Naive thymus-derived CD4-positive, alpha-beta T cell (primary cell): Measurements from ENCODE around the gene SLC13A5. TPM values are rescaled to one million over a fixed set of nuclear protein-coding genes. Genes with fewer than 3 reads are reported as not detected.
"Not testable (repeated sequence)": the region's sequence is repeated elsewhere in the genome, so short reads cannot be mapped to it uniquely, and the experiment has no call there.

Experiments
- ATAC-seq: fragments of 150-1000 bp; cut with Tn5 transposase; 2 replicates; pipeline ENCODE4 v1.10.0; 2021; ENCODE audit warnings: mild to moderate bottlenecking, moderate library complexity
- CTCF ChIA-PET: fragments of 350-600 bp; sonication (Branson Sonifier 250); formaldehyde crosslinking; loops from one replicate; lab custom pipeline; 2021; ENCODE audit warnings: antibody characterized with exemption; lab: Charles Lee
- POLR2A ChIA-PET: fragments of 350-600 bp; sonication (Branson Sonifier 250); formaldehyde crosslinking; loops from one replicate; lab custom pipeline; 2021; ENCODE audit warnings: antibody characterized with exemption, inconsistent platforms; lab: Charles Lee
- DNase-seq, 9 donors: peaks; one replicate each; pipeline versions ENCODE4 v3.0.0 to v3.0.0-alpha.2; 2020 to 2022; ENCODE audit warnings: mixed read lengths in 1 of 9
- H3K27ac ChIP-seq: one replicate; pipeline ENCODE4 v1.7.0; 2013; ENCODE audit warnings: mild to moderate bottlenecking, low read depth, low read length, moderate library complexity
- H3K27me3 ChIP-seq, 2 donors: one replicate each; pipeline ENCODE4 v1.7.0; 2013; ENCODE audit warnings: low read length in 2 of 2, mild to moderate bottlenecking in 2 of 2, moderate library complexity in 2 of 2; ENCODE audit not compliant: control insufficient read depth in 2 of 2, insufficient read depth in 2 of 2
- H3K36me3 ChIP-seq, 3 experiments: 1 replicate in 2 of 3; 2 replicates in 1 of 3; pipeline ENCODE4 v1.7.0; 2013; ENCODE audit warnings: low read length in 3 of 3, mild to moderate bottlenecking in 3 of 3, moderate library complexity in 1 of 3; ENCODE audit not compliant: insufficient read depth in 3 of 3, control insufficient read depth in 2 of 3
- H3K4me1 ChIP-seq, 2 donors: one replicate each; pipeline ENCODE4 v1.7.0; 2013; ENCODE audit warnings: low read length in 2 of 2, mild to moderate bottlenecking in 2 of 2, moderate library complexity in 1 of 2; ENCODE audit not compliant: control insufficient read depth in 2 of 2, insufficient read depth in 2 of 2
- H3K4me3 ChIP-seq: 2 replicates; pipeline ENCODE4 v1.7.0; 2013; ENCODE audit warnings: mild to moderate bottlenecking, low read length
- H3K9me3 ChIP-seq, 3 experiments: 1 replicate in 2 of 3; 2 replicates in 1 of 3; pipeline ENCODE4 v1.7.0; 2013; ENCODE audit warnings: low read length in 3 of 3; ENCODE audit not compliant: control insufficient read depth in 2 of 3
- H3K27ac Mint-ChIP-seq, 9 donors: one replicate each; pipeline ENCODE4 v1.8.0; 2020 to 2022; ENCODE audit warnings: mixed read lengths in 9 of 9, mild to moderate bottlenecking in 8 of 9, moderate library complexity in 5 of 9, inconsistent platforms in 2 of 9
- H3K27me3 Mint-ChIP-seq, 5 donors: one replicate each; pipeline ENCODE4 v1.8.0; 2021 to 2022; ENCODE audit warnings: mixed read lengths in 5 of 5, mild to moderate bottlenecking in 1 of 5
- H3K36me3 Mint-ChIP-seq, 5 donors: one replicate each; pipeline ENCODE4 v1.8.0; 2020 to 2022; ENCODE audit warnings: mixed read lengths in 5 of 5, mild to moderate bottlenecking in 3 of 5, inconsistent platforms in 1 of 5
- H3K4me1 Mint-ChIP-seq, 7 donors: one replicate each; pipeline ENCODE4 v1.8.0; 2020 to 2022; ENCODE audit warnings: mixed read lengths in 7 of 7, mild to moderate bottlenecking in 3 of 7, inconsistent platforms in 1 of 7
- H3K4me3 Mint-ChIP-seq, 10 donors: one replicate each; pipeline ENCODE4 v1.8.0; 2020 to 2022; ENCODE audit warnings: mild to moderate bottlenecking in 10 of 10, mixed read lengths in 10 of 10, moderate library complexity in 6 of 10, inconsistent platforms in 2 of 10
- H3K9me3 Mint-ChIP-seq, 11 donors: one replicate each; pipeline ENCODE4 v1.8.0; 2020 to 2022; ENCODE audit warnings: mixed read lengths in 11 of 11, mild to moderate bottlenecking in 4 of 11, inconsistent platforms in 1 of 11, moderate library complexity in 1 of 11
- intact Hi-C, 2 donors: fragments of 100-400 bp; cut with micrococcal nuclease; formaldehyde crosslinking; loops; one replicate each; pipeline ENCODE4 v1.15.1; 2023
- polyA plus RNA-seq, 2 donors: library from polyadenylated mRNA; unstranded; fragments of 300-500 nt; fragmentation: Illumina TruSeq; gene quantifications; one replicate each; pipeline ENCODE4 v1.2.3, GENCODE V29; 2021
- total RNA-seq, 6 experiments: library from RNA in 5 of 6; stranded (reverse) in 5 of 6; gene quantifications; 1 replicate in 5 of 6; 2 replicates in 1 of 6; pipeline ENCODE4 v1.2.3 and lab custom pipeline; 2021 to 2026

Gene SLC13A5
- total and polyA plus RNA-seq, 7 experiments from 2014 or later = not detected

GRCh38 chr17:6746665-6747064, 33.5 kb upstream of the SLC13A5 start:
- H3K4me1 Mint-ChIP-seq, H3K4me1 ChIP-seq, H3K4me3 Mint-ChIP-seq, H3K36me3 Mint-ChIP-seq, H3K4me3 ChIP-seq, DNase-seq, ATAC-seq, intact Hi-C loops, H3K9me3 Mint-ChIP-seq, CTCF ChIA-PET, H3K36me3 ChIP-seq, H3K9me3 ChIP-seq, H3K27me3 ChIP-seq, H3K27ac Mint-ChIP-seq, POLR2A ChIA-PET, H3K27ac ChIP-seq: not testable (repeated sequence)
- H3K27me3 Mint-ChIP-seq = peaks cover 3 to 64% (median 24%) of the 10 kb centered on the region in 5 donors

DNA sequence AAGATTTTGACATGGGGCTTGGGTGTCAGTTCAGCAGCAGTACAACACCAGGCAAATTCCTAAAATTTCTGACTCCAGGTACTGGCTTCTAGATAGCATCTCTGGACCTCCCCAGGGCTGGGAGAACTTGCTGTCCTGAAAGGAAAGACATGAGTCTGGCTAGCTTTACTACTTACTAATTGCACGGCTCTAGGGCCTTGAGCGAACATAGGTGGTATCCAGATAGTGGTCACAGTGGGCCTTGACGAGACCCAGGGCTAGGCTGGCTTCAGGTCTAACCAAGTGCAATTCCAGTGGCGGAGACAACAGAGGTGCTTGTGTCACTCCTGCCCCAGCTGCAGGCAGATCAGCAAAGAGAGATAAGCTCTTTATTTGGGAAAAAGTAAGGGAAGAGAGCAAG, 16.4 kb upstream of the SLC13A5 start:
- no peak overlapping the region for H3K4me3 ChIP-seq

DNA sequence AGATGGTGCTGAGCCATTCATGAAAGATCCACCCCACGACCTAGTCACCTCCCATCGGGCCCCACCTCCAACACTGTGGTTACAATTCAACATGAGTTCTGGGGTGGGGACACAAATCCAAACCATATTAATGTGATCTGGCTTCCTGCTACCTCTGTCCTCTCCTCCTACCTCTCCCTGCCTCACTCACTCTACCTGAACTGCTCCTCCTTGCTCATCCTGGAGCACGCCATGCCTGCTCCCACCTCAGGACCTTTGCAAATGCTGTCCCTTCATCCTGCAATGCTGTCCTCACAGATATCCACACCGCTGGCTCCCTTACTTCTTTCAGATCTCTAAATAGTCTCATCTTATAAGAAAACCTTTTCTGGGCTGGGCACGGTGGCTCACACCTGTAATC, 10.8 kb upstream of the SLC13A5 start:
- H3K4me1 ChIP-seq = no peaks in the 10 kb centered on the region
- H3K9me3 ChIP-seq = no peaks in the 10 kb centered on the region
- H3K4me3 Mint-ChIP-seq = no peak overlapping the region
- ATAC-seq (no peak), DNase-seq (no peak)
- peaks cover 0 to 1% (median 0%) of the 10 kb centered on the region in 7 donors for H3K4me1 Mint-ChIP-seq
- H3K27ac Mint-ChIP-seq = no peak overlapping the region
- intact Hi-C loops = no loop called here
- peaks cover 29 to 58% (median 41%) of the 10 kb centered on the region in 5 donors for H3K27me3 Mint-ChIP-seq
- peaks cover 0 to 2% (median 0%) of the 10 kb centered on the region in 11 donors for H3K9me3 Mint-ChIP-seq
- H3K27ac ChIP-seq = no peak overlapping the region
- no peak overlapping the region for H3K4me3 ChIP-seq
- H3K27me3 ChIP-seq = no peaks in the 10 kb centered on the region
- CTCF ChIA-PET = no interaction called here
- H3K36me3 ChIP-seq = no peaks in the 10 kb centered on the region
- H3K36me3 Mint-ChIP-seq = peaks cover 0 to 4% (median 0%) of the 10 kb centered on the region in 5 donors
- POLR2A ChIA-PET = no interaction called here

More for the DNA sequence above, 16.4 kb upstream of the SLC13A5 start:
- Histone ChIP-seq H3K36me3 (no peaks in the 10 kb centered on the region), H3K27me3 (no peaks in the 10 kb centered on the region), H3K9me3 (no peaks in the 10 kb centered on the region), H3K4me1 (no peaks in the 10 kb centered on the region), H3K27ac (no peak overlapping the region)
- no peak for ATAC-seq
- no peak overlapping the region for H3K4me3 Mint-ChIP-seq
- CTCF ChIA-PET = no interaction called here
- DNase-seq = no peak
- no peak overlapping the region for H3K27ac Mint-ChIP-seq
- intact Hi-C loops = no loop called here
- H3K9me3 Mint-ChIP-seq = no peaks in the 10 kb centered on the region
- no peaks in the 10 kb centered on the region for H3K36me3 Mint-ChIP-seq
- POLR2A ChIA-PET = no interaction called here
- H3K27me3 Mint-ChIP-seq = peaks cover 14 to 33% (median 16%) of the 10 kb centered on the region in 5 donors
- H3K4me1 Mint-ChIP-seq = peaks cover 0 to 1% (median 0%) of the 10 kb centered on the region in 7 donors

DNA sequence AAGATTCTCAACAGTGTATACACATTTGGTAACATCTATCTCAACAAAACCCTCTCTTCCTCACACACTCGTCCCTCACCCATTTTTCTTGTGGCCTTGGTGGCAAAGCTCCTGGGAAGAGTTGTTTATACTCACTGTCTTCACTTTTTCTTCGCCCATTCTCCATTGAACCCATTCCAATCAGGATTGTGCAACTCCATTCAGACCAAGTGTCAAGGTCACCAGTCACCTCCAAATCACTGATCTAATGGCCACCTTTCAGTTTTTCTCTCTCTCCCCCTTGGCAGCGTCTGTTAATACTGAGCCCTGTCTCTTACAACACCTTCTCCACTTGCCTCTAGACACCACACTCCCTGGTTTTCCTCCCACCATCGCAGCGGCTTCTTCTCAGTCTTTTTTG, 8.6 kb upstream of the SLC13A5 start:
- Histone ChIP-seq H3K27me3 (no peaks in the 10 kb centered on the region), H3K9me3 (no peaks in the 10 kb centered on the region), H3K36me3 (no peaks in the 10 kb centered on the region), H3K4me1 (no peaks in the 10 kb centered on the region), H3K4me3 (no peak overlapping the region), H3K27ac (no peak overlapping the region)
- H3K36me3 Mint-ChIP-seq = peaks cover 0 to 7% (median 0%) of the 10 kb centered on the region in 5 donors
- ChIA-PET CTCF (no interaction called here), POLR2A (no interaction called here)
- no peak overlapping the region for H3K4me3 Mint-ChIP-seq
- H3K27ac Mint-ChIP-seq = no peak overlapping the region
- peaks cover 0 to 13% (median 1%) of the 10 kb centered on the region in 11 donors for H3K9me3 Mint-ChIP-seq
- peaks cover 37 to 67% (median 49%) of the 10 kb centered on the region in 5 donors for H3K27me3 Mint-ChIP-seq
- no peak for DNase-seq
- intact Hi-C loops = no loop called here
- ATAC-seq = no peak
- H3K4me1 Mint-ChIP-seq = peaks cover 0 to 1% (median 0%) of the 10 kb centered on the region in 7 donors

- Histone ChIP-seq H3K4me3 (no peak overlapping the region), H3K4me1 (no peaks in the 10 kb centered on the region), H3K36me3 (no peaks in the 10 kb centered on the region), H3K27ac (no peak overlapping the region), H3K9me3 (no peaks in the 10 kb centered on the region), H3K27me3 (peaks cover 0 to 10% of the 10 kb centered on the region in 2 donors)
- ATAC-seq (no peak), DNase-seq (no peak)
- ChIA-PET POLR2A (no interaction called here), CTCF (interaction anchor here (0.6 kb wide), 1 partner anchor 53 kb away, joined by 3 read pairs; no protein-coding TSS in a partner anchor)
- Mint-ChIP-seq H3K27ac (no peak overlapping the region), H3K9me3 (peaks cover 0 to 25% (median 5%) of the 10 kb centered on the region in 11 donors), H3K27me3 (peaks cover 54 to 85% (median 67%) of the 10 kb centered on the region in 5 donors), H3K4me3 (no peak overlapping the region), H3K36me3 (peaks cover 0 to 9% (median 4%) of the 10 kb centered on the region in 5 donors), H3K4me1 (peaks cover 4 to 23% (median 18%) of the 10 kb centered on the region in 7 donors)
- intact Hi-C loops = no loop called here
Measured at GRCh38 chr17:6716736-6717135, 3.6 kb upstream of the SLC13A5 start.

- no peak overlapping the region for H3K4me3 ChIP-seq
- H3K36me3 ChIP-seq = no peaks in the 10 kb centered on the region
- Mint-ChIP-seq H3K27ac (no peak overlapping the region), H3K27me3 (peaks cover 64 to 81% (median 72%) of the 10 kb centered on the region in 5 donors), H3K4me3 (peak overlapping the region in 7 of 10 donors; percentile 25 to 85 (median 61)), H3K36me3 (peaks cover 0 to 9% (median 4%) of the 10 kb centered on the region in 5 donors), H3K9me3 (peaks cover 0 to 25% (median 5%) of the 10 kb centered on the region in 11 donors), H3K4me1 (peaks cover 4 to 30% (median 20%) of the 10 kb centered on the region in 7 donors)
- DNase-seq (no peak), ATAC-seq (no peak)
- intact Hi-C loops = no loop called here
- H3K27me3 ChIP-seq = peaks cover 0 to 15% of the 10 kb centered on the region in 2 donors
- no peaks in the 10 kb centered on the region for H3K4me1 ChIP-seq
- no peaks in the 10 kb centered on the region for H3K9me3 ChIP-seq
- CTCF ChIA-PET = no interaction called here
- POLR2A ChIA-PET = no interaction called here
- H3K27ac ChIP-seq = no peak overlapping the region
Measured at GRCh38 chr17:6714315-6714874, 1.2 kb upstream of the SLC13A5 start.

GRCh38 chr17:6713918-6714271, 726 bp upstream of the SLC13A5 start:
- Histone ChIP-seq H3K27me3 (peaks cover 0 to 15% of the 10 kb centered on the region in 2 donors), H3K36me3 (no peaks in the 10 kb centered on the region), H3K9me3 (no peaks in the 10 kb centered on the region), H3K27ac (no peak overlapping the region), H3K4me3 (no peak overlapping the region), H3K4me1 (no peaks in the 10 kb centered on the region)
- no peak overlapping the region for H3K27ac Mint-ChIP-seq
- CTCF ChIA-PET = no interaction called here
- DNase-seq (no peak), ATAC-seq (no peak)
- POLR2A ChIA-PET = no interaction called here
- peaks cover 64 to 81% (median 76%) of the 10 kb centered on the region in 5 donors for H3K27me3 Mint-ChIP-seq
- peaks cover 0 to 9% (median 4%) of the 10 kb centered on the region in 5 donors for H3K36me3 Mint-ChIP-seq
- H3K4me1 Mint-ChIP-seq = peaks cover 4 to 30% (median 20%) of the 10 kb centered on the region in 7 donors
- H3K4me3 Mint-ChIP-seq = peak overlapping the region in 7 of 10 donors; percentile 15 to 85 (median 57)
- intact Hi-C loops = no loop called here
- H3K9me3 Mint-ChIP-seq = peaks cover 0 to 25% (median 5%) of the 10 kb centered on the region in 11 donors
